Natural killer cell (primary cell): ENCODE results near the gene TMEM259. TPM values are rescaled to one million over a fixed set of nuclear protein-coding genes. Genes with fewer than 3 reads are reported as not detected.

Experiments
- ATAC-seq, 3 donors: fragments of 150-1000 bp in 2 of 3; fragments of 200-7000 bp in 1 of 3; cut with Tn5 transposase; 1 replicate in 1 of 3; 2 replicates in 2 of 3; pipeline ENCODE4 v1.10.0; 2021; ENCODE audit warnings: mild to moderate bottlenecking in 2 of 3, moderate library complexity in 2 of 3
- DNase-seq, 2 donors: peaks; one replicate each; pipeline versions ENCODE4 v3.0.0 to v3.0.0-alpha.2; 2013 to 2021; ENCODE audit warnings: mixed read lengths in 1 of 2
- H3K27ac ChIP-seq: one replicate; pipeline ENCODE4 v1.5.1; 2013; ENCODE audit warnings: mild to moderate bottlenecking, low read length
- H3K27me3 ChIP-seq: one replicate; pipeline ENCODE4 v1.6.1; 2013; ENCODE audit warnings: low read length; ENCODE audit not compliant: control insufficient read depth, insufficient read depth
- H3K36me3 ChIP-seq: one replicate; pipeline ENCODE4 v1.6.1; 2013; ENCODE audit warnings: low read length; ENCODE audit not compliant: control insufficient read depth, insufficient read depth
- H3K4me1 ChIP-seq: one replicate; pipeline ENCODE4 v1.6.1; 2013; ENCODE audit warnings: low read length; ENCODE audit not compliant: control insufficient read depth, insufficient read depth
- H3K4me3 ChIP-seq: one replicate; pipeline ENCODE4 v1.5.1; 2013; ENCODE audit warnings: low read length
- H3K9me3 ChIP-seq: one replicate; pipeline ENCODE4 v1.6.1; 2013; ENCODE audit warnings: low read length; ENCODE audit not compliant: control insufficient read depth, insufficient read depth
- H3K27ac Mint-ChIP-seq, 2 donors: one replicate each; pipeline ENCODE4 v1.8.0; 2022; ENCODE audit warnings: mild to moderate bottlenecking in 2 of 2, mixed read lengths in 2 of 2, moderate library complexity in 1 of 2
- H3K27me3 Mint-ChIP-seq, 2 donors: one replicate each; pipeline ENCODE4 v1.8.0; 2022; ENCODE audit warnings: low read depth in 2 of 2, mixed read lengths in 2 of 2
- H3K36me3 Mint-ChIP-seq: one replicate; pipeline ENCODE4 v1.8.0; 2022; ENCODE audit warnings: mixed read lengths
- H3K4me1 Mint-ChIP-seq, 2 donors: one replicate each; pipeline ENCODE4 v1.8.0; 2022; ENCODE audit warnings: mixed read lengths in 2 of 2
- H3K4me3 Mint-ChIP-seq: one replicate; pipeline ENCODE4 v1.8.0; 2022; ENCODE audit warnings: mild to moderate bottlenecking, moderate library complexity, mixed read lengths
- H3K9me3 Mint-ChIP-seq, 2 donors: one replicate each; pipeline ENCODE4 v1.8.0; 2022; ENCODE audit warnings: mixed read lengths in 2 of 2
- WGBS: methylation state at CpG from one replicate; pipeline ENCODE4 v1.1.7; 2013; ENCODE audit warnings: missing lambda C conversion rate; ENCODE audit not compliant: insufficient coverage; 5-methylcytosine and 5-hydroxymethylcytosine counted together
- intact Hi-C: fragments of 100-400 bp; cut with micrococcal nuclease; formaldehyde crosslinking; loops from one replicate; pipeline ENCODE4 v1.14.2; 2022
- total RNA-seq, 4 donors: library from RNA; stranded (reverse); fragments of 120-200 nt in 1 of 4; gene quantifications; one replicate each; pipeline versions ENCODE4 v1.2.3 to v1.2.4, GENCODE V29; 2013 to 2022
- TF ChIP-seq, protein P1 (sequence below): fragments of 200-600 bp; IDR thresholded peaks from one replicate; pipeline ENCODE4 v1.8.0; 2022; ENCODE audit warnings: antibody characterized with exemption

The TMEM259 gene
- total RNA-seq, 3 donors from 2014 or later (not counting 1 experiment from before 2014, with no cell fraction given), result 310 to 354 (median 317) TPM

GRCh38 chr19:1035998-1036621, 15.2 kb upstream of the TMEM259 start:
- Histone ChIP-seq H3K9me3 (no peaks in the 10 kb centered on the region), H3K4me1 (peaks cover 67% of the 10 kb centered on the region), H3K27ac (no peak overlapping the region), H3K36me3 (peaks cover 43% of the 10 kb centered on the region), H3K4me3 (no peak overlapping the region), H3K27me3 (no peaks in the 10 kb centered on the region)
- Mint-ChIP-seq H3K4me1 (peaks cover 38 to 48% of the 10 kb centered on the region in 2 donors), H3K4me3 (peak overlapping the region; percentile 13), H3K9me3 (no peaks in the 10 kb centered on the region), H3K36me3 (no peaks in the 10 kb centered on the region), H3K27me3 (no peaks in the 10 kb centered on the region), H3K27ac (no peak overlapping the region)
- ATAC-seq, result no peak
- WGBS, result 89% methylated on average over 29 of the region's 29 CpGs
- DNase-seq, result peak in 1 of 2 donors; percentile 56
- intact Hi-C loops, result no loop called here
- TF ChIP-seq, protein P1, sequence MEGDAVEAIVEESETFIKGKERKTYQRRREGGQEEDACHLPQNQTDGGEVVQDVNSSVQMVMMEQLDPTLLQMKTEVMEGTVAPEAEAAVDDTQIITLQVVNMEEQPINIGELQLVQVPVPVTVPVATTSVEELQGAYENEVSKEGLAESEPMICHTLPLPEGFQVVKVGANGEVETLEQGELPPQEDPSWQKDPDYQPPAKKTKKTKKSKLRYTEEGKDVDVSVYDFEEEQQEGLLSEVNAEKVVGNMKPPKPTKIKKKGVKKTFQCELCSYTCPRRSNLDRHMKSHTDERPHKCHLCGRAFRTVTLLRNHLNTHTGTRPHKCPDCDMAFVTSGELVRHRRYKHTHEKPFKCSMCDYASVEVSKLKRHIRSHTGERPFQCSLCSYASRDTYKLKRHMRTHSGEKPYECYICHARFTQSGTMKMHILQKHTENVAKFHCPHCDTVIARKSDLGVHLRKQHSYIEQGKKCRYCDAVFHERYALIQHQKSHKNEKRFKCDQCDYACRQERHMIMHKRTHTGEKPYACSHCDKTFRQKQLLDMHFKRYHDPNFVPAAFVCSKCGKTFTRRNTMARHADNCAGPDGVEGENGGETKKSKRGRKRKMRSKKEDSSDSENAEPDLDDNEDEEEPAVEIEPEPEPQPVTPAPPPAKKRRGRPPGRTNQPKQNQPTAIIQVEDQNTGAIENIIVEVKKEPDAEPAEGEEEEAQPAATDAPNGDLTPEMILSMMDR, result no peak

DNA sequence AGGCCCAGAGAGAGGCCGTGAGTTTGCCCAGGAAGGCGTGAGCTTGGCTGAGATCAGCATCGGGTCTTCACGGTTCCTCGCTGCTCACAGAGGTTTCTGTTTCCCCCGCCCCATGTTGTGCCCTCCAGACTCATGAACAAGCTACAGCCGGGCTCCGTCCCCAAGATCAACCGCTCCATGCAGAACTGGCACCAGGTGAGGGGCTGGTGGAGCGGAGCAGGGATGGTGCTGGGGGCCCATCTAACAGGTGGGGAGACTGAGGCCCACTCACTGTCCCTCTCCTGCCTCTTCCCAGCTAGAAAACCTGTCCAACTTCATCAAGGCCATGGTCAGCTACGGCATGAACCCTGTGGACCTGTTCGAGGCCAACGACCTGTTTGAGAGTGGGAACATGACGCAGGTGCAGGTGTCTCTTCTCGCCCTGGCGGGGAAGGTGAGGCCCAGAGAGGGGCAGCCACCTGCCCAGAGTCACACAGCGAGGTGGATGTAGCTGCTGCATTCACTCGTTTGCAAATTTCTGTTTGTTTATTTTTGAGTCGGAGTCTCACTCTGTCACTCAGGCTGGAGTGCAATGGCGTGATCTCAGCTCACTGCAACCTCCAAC, 11.4 kb upstream of the TMEM259 start:
- Mint-ChIP-seq H3K9me3 (no peaks in the 10 kb centered on the region), H3K4me3 (no peak overlapping the region), H3K4me1 (peaks cover 14 to 28% of the 10 kb centered on the region in 2 donors), H3K27ac (no peak overlapping the region), H3K36me3 (no peaks in the 10 kb centered on the region), H3K27me3 (no peaks in the 10 kb centered on the region)
- Histone ChIP-seq H3K4me1 (peaks cover 68% of the 10 kb centered on the region), H3K27ac (no peak overlapping the region), H3K9me3 (no peaks in the 10 kb centered on the region), H3K27me3 (no peaks in the 10 kb centered on the region), H3K4me3 (no peak overlapping the region), H3K36me3 (peaks cover 38% of the 10 kb centered on the region)
- DNase-seq, result no peak
- WGBS, result 90% methylated on average over 20 of the region's 20 CpGs
- ATAC-seq, result no peak
- intact Hi-C loops, result loop anchor here (5.0 kb wide), 1 partner anchor 35 kb away; the partner anchor contains the start of gene ARHGAP45
- TF ChIP-seq, protein P1, result no peak

- H3K4me3 ChIP-seq, result peak overlapping the region; percentile 61
- Mint-ChIP-seq H3K9me3 (no peaks in the 10 kb centered on the region), H3K27me3 (no peaks in the 10 kb centered on the region), H3K36me3 (no peaks in the 10 kb centered on the region), H3K4me1 (peaks cover 19 to 27% of the 10 kb centered on the region in 2 donors), H3K4me3 (peak overlapping the region; percentile 89), H3K27ac (peak overlapping the region; percentile 84 to 88)
- WGBS, result under 1% methylated on average over 58 of the region's 58 CpGs
- no peaks in the 10 kb centered on the region for H3K9me3 ChIP-seq
- TF ChIP-seq, protein P1, result no peak
- H3K4me1 ChIP-seq, result peaks cover 62% of the 10 kb centered on the region
- no peaks in the 10 kb centered on the region for H3K27me3 ChIP-seq
- ATAC-seq (peak; percentile 6 to 27 (median 11)), DNase-seq (peak in 1 of 2 donors; percentile 79)
- H3K36me3 ChIP-seq, result peaks cover 17% of the 10 kb centered on the region
- intact Hi-C loops, result no loop called here
- H3K27ac ChIP-seq, result peak overlapping the region; percentile 77
These were observed 7.4 kb upstream of the TMEM259 start for GRCh38 chr19:1028062-1028926.
